ENCODE measurements around the gene ASIC2. TPM values are rescaled to one million over a fixed set of nuclear protein-coding genes. Genes with fewer than 3 reads are reported as not detected.
"Not testable (repeated sequence)": the region's sequence is repeated elsewhere in the genome, so short reads cannot be mapped to it uniquely, and the experiment has no call there.

Gene ASIC2
- total RNA-seq, 5 donors from 2014 or later (not counting 1 experiment from before 2014, with no cell fraction given) = not detected

- no peaks in the 10 kb centered on the region for H3K9me3 ChIP-seq
- H3K36me3 Mint-ChIP-seq = no peaks in the 10 kb centered on the region
- no peaks in the 10 kb centered on the region for H3K36me3 ChIP-seq (ENCODE audit: control insufficient read depth in 2 of 2, extremely low read depth in 1 of 2, insufficient read depth in 1 of 2, low read length in 1 of 2)
- H3K27me3 ChIP-seq (replicated peaks in 1 of 2; ENCODE audit: control insufficient read depth in 2 of 2, extremely low read depth in 1 of 2, insufficient read depth in 2 of 2, low read length in 1 of 2) = peaks cover 0 to 41% of the 10 kb centered on the region in 2 experiments
- H3K4me3 Mint-ChIP-seq = no peak overlapping the region
- POLR2A ChIA-PET = no interaction called here
- H3K27ac ChIP-seq (ENCODE audit: low read length) = no peak overlapping the region
- peaks cover 0 to 6% of the 10 kb centered on the region in 2 experiments for H3K4me1 ChIP-seq (ENCODE audit: control insufficient read depth in 1 of 2, extremely low read depth in 1 of 2, insufficient read depth in 2 of 2, low read length in 2 of 2)
- H3K27me3 Mint-ChIP-seq = peaks cover 15 to 30% of the 10 kb centered on the region in 2 donors
- DNase-seq = no peak
- peaks cover 5 to 6% (median 5%) of the 10 kb centered on the region in 3 donors for H3K4me1 Mint-ChIP-seq
- H3K27ac Mint-ChIP-seq = no peak overlapping the region
- CTCF ChIA-PET = interaction anchor here in 1 of 2 donors (0.9 kb wide), 1 partner anchor 34 kb away, joined by 3 read pairs; no protein-coding TSS in a partner anchor
- ATAC-seq (replicated peaks in 1 of 4) = no peak
- WGBS (ENCODE audit: insufficient coverage) = 87% methylated on average over 10 of the region's 14 CpGs
- no peaks in the 10 kb centered on the region for H3K9me3 Mint-ChIP-seq
- no peak overlapping the region for H3K4me3 ChIP-seq (ENCODE audit: control insufficient read depth in 1 of 2, extremely low read depth in 1 of 2, low read length in 1 of 2)
Observed at GRCh38 chr17:32995416-32996045, 297.6 kb downstream of the ASIC2 start.

DNA sequence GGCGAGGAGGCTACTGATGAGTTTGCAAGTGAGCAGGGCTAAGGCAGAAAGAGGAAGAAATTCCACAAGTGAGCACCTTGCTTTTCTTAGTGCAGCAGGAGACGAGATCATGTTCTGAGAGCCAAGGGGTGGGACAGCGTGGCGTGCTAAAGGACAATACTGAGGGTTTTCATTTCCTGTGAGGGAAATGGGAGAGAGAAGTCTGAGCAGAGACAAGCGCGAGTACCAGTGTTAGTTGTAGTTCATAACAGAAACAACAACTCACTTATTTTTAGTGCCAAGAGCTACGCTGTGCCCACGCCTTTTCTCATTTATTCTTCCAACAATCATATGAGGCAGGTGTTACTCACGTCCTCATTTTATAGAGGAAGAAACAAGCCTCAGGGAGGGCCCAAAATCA lies 299.1 kb downstream of the ASIC2 start:
- H3K36me3 ChIP-seq (ENCODE audit: control insufficient read depth in 2 of 2, extremely low read depth in 1 of 2, insufficient read depth in 1 of 2, low read length in 1 of 2) = no peaks in the 10 kb centered on the region
- WGBS (ENCODE audit: insufficient coverage) = 7% methylated on average over 2 of the region's 9 CpGs
- Mint-ChIP-seq H3K9me3 (peaks cover 0 to 4% (median 4%) of the 10 kb centered on the region in 3 donors), H3K4me3 (no peak overlapping the region), H3K36me3 (no peaks in the 10 kb centered on the region), H3K27ac (no peak overlapping the region), H3K4me1 (peaks cover 5 to 6% (median 5%) of the 10 kb centered on the region in 3 donors), H3K27me3 (peaks cover 9 to 26% of the 10 kb centered on the region in 2 donors)
- no peaks in the 10 kb centered on the region for H3K9me3 ChIP-seq
- peaks cover 0 to 41% of the 10 kb centered on the region in 2 experiments for H3K27me3 ChIP-seq (replicated peaks in 1 of 2; ENCODE audit: control insufficient read depth in 2 of 2, extremely low read depth in 1 of 2, insufficient read depth in 2 of 2, low read length in 1 of 2)
- H3K4me3 ChIP-seq (ENCODE audit: control insufficient read depth in 1 of 2, extremely low read depth in 1 of 2, low read length in 1 of 2) = no peak overlapping the region
- CTCF ChIA-PET = no interaction called here
- H3K4me1 ChIP-seq (ENCODE audit: control insufficient read depth in 1 of 2, extremely low read depth in 1 of 2, insufficient read depth in 2 of 2, low read length in 2 of 2) = peaks cover 0 to 6% of the 10 kb centered on the region in 2 experiments
- ATAC-seq (replicated peaks in 1 of 4) = no peak
- no peak for DNase-seq
- POLR2A ChIA-PET = no interaction called here
- no peak overlapping the region for H3K27ac ChIP-seq (ENCODE audit: low read length)

GRCh38 chr17:32992321-32993033 lies 300.6 kb downstream of the ASIC2 start:
- WGBS (ENCODE audit: insufficient coverage) = 76% methylated on average over 10 of the region's 13 CpGs
- DNase-seq (no peak), ATAC-seq (replicated peaks in 1 of 4) (no peak)
- CTCF ChIA-PET = no interaction called here
- peaks cover 8 to 15% (median 13%) of the 10 kb centered on the region in 3 donors for H3K9me3 Mint-ChIP-seq
- no peaks in the 10 kb centered on the region for H3K4me1 Mint-ChIP-seq
- Histone ChIP-seq H3K27me3 (replicated peaks in 1 of 2; ENCODE audit: control insufficient read depth in 2 of 2, extremely low read depth in 1 of 2, insufficient read depth in 2 of 2, low read length in 1 of 2) (peaks cover 0 to 27% of the 10 kb centered on the region in 2 experiments), H3K9me3 (no peaks in the 10 kb centered on the region), H3K36me3 (ENCODE audit: control insufficient read depth in 2 of 2, extremely low read depth in 1 of 2, insufficient read depth in 1 of 2, low read length in 1 of 2) (no peaks in the 10 kb centered on the region), H3K4me3 (ENCODE audit: control insufficient read depth in 1 of 2, extremely low read depth in 1 of 2, low read length in 1 of 2) (no peak overlapping the region), H3K27ac (ENCODE audit: low read length) (no peak overlapping the region), H3K4me1 (ENCODE audit: control insufficient read depth in 1 of 2, extremely low read depth in 1 of 2, insufficient read depth in 2 of 2, low read length in 2 of 2) (no peaks in the 10 kb centered on the region)
- H3K36me3 Mint-ChIP-seq = no peaks in the 10 kb centered on the region
- H3K27ac Mint-ChIP-seq = no peak overlapping the region
- POLR2A ChIA-PET = no interaction called here
- no peak overlapping the region for H3K4me3 Mint-ChIP-seq
- H3K27me3 Mint-ChIP-seq = peaks cover 4 to 16% of the 10 kb centered on the region in 2 donors

GRCh38 chr17:32988481-32989101 lies 304.5 kb downstream of the ASIC2 start:
- H3K4me3 Mint-ChIP-seq = no peak overlapping the region
- ChIA-PET POLR2A (no interaction called here), CTCF (no interaction called here)

DNA sequence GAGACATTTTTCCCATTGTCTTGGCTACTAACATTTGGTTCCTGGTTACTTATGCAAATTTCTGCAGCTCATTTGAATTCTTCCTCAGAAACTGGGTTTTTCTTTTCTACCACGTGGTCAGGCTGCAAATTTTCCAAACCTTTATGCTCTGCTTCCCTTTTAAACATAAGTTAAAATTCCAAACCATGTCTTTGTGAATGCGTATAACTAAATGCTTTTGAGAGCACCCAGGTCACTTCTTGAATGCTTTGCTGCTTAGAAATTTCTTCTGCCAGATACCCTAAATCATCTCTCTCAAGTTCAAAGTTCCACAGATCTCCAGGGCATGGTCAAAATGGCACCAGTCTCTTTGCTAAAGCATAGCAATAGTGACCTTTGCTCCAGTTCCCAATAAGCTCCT lies 305.2 kb downstream of the ASIC2 start:
- DNase-seq; H3K9me3 ChIP-seq; H3K4me1 Mint-ChIP-seq; H3K36me3 ChIP-seq (ENCODE audit: control insufficient read depth in 2 of 2, extremely low read depth in 1 of 2, insufficient read depth in 1 of 2, low read length in 1 of 2); POLR2A ChIA-PET; H3K27ac Mint-ChIP-seq; H3K4me1 ChIP-seq (ENCODE audit: control insufficient read depth in 1 of 2, extremely low read depth in 1 of 2, insufficient read depth in 2 of 2, low read length in 2 of 2); H3K27ac ChIP-seq (ENCODE audit: low read length); H3K4me3 Mint-ChIP-seq; ATAC-seq (replicated peaks in 1 of 4); CTCF ChIA-PET; H3K4me3 ChIP-seq (ENCODE audit: control insufficient read depth in 1 of 2, extremely low read depth in 1 of 2, low read length in 1 of 2); H3K36me3 Mint-ChIP-seq: not testable (repeated sequence)
- 61% methylated on average over 2 of the region's 2 CpGs for WGBS (ENCODE audit: insufficient coverage)
- Mint-ChIP-seq H3K9me3 (peaks cover 8 to 15% (median 13%) of the 10 kb centered on the region in 3 donors), H3K27me3 (peaks cover 6 to 32% of the 10 kb centered on the region in 2 donors)
- peaks cover 0 to 14% of the 10 kb centered on the region in 2 experiments for H3K27me3 ChIP-seq (replicated peaks in 1 of 2; ENCODE audit: control insufficient read depth in 2 of 2, extremely low read depth in 1 of 2, insufficient read depth in 2 of 2, low read length in 1 of 2)

More at GRCh38 chr17:32988481-32989101, 304.5 kb downstream of the ASIC2 start:
- no CpG with 5 or more reads among the region's 3 CpGs for WGBS (ENCODE audit: insufficient coverage)
- Mint-ChIP-seq H3K4me1 (no peaks in the 10 kb centered on the region), H3K27ac (no peak overlapping the region), H3K27me3 (peaks cover 6 to 32% of the 10 kb centered on the region in 2 donors), H3K36me3 (no peaks in the 10 kb centered on the region), H3K9me3 (peaks cover 8 to 15% (median 13%) of the 10 kb centered on the region in 3 donors)
- H3K9me3 ChIP-seq = no peaks in the 10 kb centered on the region
- ATAC-seq (replicated peaks in 1 of 4) (no peak), DNase-seq (no peak)
- no peak overlapping the region for H3K27ac ChIP-seq (ENCODE audit: low read length)
- no peak overlapping the region for H3K4me3 ChIP-seq (ENCODE audit: control insufficient read depth in 1 of 2, extremely low read depth in 1 of 2, low read length in 1 of 2)
- no peaks in the 10 kb centered on the region for H3K4me1 ChIP-seq (ENCODE audit: control insufficient read depth in 1 of 2, extremely low read depth in 1 of 2, insufficient read depth in 2 of 2, low read length in 2 of 2)
- no peaks in the 10 kb centered on the region for H3K36me3 ChIP-seq (ENCODE audit: control insufficient read depth in 2 of 2, extremely low read depth in 1 of 2, insufficient read depth in 1 of 2, low read length in 1 of 2)
- peaks cover 0 to 10% of the 10 kb centered on the region in 2 experiments for H3K27me3 ChIP-seq (replicated peaks in 1 of 2; ENCODE audit: control insufficient read depth in 2 of 2, extremely low read depth in 1 of 2, insufficient read depth in 2 of 2, low read length in 1 of 2)

GRCh38 chr17:32987453-32987805 lies 305.7 kb downstream of the ASIC2 start:
- DNase-seq; H3K9me3 ChIP-seq; H3K4me3 Mint-ChIP-seq; H3K4me1 ChIP-seq (ENCODE audit: control insufficient read depth in 1 of 2, extremely low read depth in 1 of 2, insufficient read depth in 2 of 2, low read length in 2 of 2); H3K27ac Mint-ChIP-seq; H3K4me1 Mint-ChIP-seq; H3K27ac ChIP-seq (ENCODE audit: low read length); H3K4me3 ChIP-seq (ENCODE audit: control insufficient read depth in 1 of 2, extremely low read depth in 1 of 2, low read length in 1 of 2); ATAC-seq (replicated peaks in 1 of 4); H3K36me3 Mint-ChIP-seq; CTCF ChIA-PET; H3K36me3 ChIP-seq (ENCODE audit: control insufficient read depth in 2 of 2, extremely low read depth in 1 of 2, insufficient read depth in 1 of 2, low read length in 1 of 2): not testable (repeated sequence)
- WGBS (ENCODE audit: insufficient coverage) = 13% methylated on average over 1 of the region's 1 CpG
- POLR2A ChIA-PET = interaction anchor here in 1 of 2 donors (0.6 kb wide), 1 partner anchor 92 kb away, joined by 3 read pairs; a partner anchor contains a TSS
- peaks cover 0 to 11% of the 10 kb centered on the region in 2 experiments for H3K27me3 ChIP-seq (replicated peaks in 1 of 2; ENCODE audit: control insufficient read depth in 2 of 2, extremely low read depth in 1 of 2, insufficient read depth in 2 of 2, low read length in 1 of 2)
- Mint-ChIP-seq H3K27me3 (peaks cover 6 to 32% of the 10 kb centered on the region in 2 donors), H3K9me3 (peaks cover 8 to 17% (median 16%) of the 10 kb centered on the region in 3 donors)

Measured in T-cell (primary cell).